Stimulated activated CD8-positive, alpha-beta memory T cell treated with anti-CD3 and anti-CD28 coated beads, Interleukin-7, amount 100 ng/mL, for 4 hours (primary cell): Measurements from ENCODE around the gene UTP18.
"Not testable (repeated sequence)": the region's sequence is repeated elsewhere in the genome, so short reads cannot be mapped to it uniquely, and the experiment has no call there.

Experiments
- DNase-seq, 2 donors: peaks; one replicate each; pipeline ENCODE4 v3.0.0-alpha.2; 2020; ENCODE audit warnings: low read depth in 2 of 2

UTP18 gene

GRCh38 chr17:51258756-51259563, 1.4 kb upstream of the UTP18 start:
- DNase-seq, result peak in 1 of 2 donors; percentile 10

DNA sequence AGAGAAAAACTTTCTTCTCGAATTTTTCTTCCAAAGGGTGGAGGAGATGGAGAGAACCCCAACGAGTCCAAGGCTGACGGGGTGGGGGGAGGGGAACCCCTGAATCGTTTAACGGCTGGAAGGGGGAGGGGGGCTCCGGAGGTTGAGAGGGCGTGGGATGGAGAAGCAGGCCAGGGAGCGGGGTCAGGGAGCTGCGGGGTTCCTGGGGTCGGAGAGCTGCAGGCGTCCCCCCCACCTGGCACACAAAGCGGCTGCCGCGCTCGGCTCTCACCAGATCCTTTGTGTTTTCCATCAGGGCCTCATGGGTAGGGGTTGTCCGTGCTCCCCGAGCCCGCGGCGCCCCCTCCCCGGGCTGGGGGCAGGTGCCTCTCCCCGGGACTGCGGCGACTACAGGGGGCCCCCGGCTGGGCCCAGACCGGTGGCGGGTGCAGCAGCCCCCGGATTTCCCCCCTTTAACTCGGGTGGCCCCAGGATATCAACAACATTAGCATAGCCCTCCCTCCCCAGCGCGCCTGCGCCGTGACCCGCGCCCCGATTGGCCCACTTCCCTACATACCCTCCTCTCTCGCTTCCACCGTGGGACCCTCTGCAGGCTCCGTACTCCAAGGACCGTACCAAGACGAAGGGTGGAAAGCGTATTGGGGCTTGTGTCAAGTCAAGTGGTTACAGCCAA, 646 bp upstream of the UTP18 start, which contains the start of gene MBTD1:
Gene MBTD1 (minus strand): TSS at position 486 of the 673 bp plus-strand sequence. CDS start 34,888 bp downstream, outside the sequence.
- peak; percentile 90 to 91 for DNase-seq

DNA sequence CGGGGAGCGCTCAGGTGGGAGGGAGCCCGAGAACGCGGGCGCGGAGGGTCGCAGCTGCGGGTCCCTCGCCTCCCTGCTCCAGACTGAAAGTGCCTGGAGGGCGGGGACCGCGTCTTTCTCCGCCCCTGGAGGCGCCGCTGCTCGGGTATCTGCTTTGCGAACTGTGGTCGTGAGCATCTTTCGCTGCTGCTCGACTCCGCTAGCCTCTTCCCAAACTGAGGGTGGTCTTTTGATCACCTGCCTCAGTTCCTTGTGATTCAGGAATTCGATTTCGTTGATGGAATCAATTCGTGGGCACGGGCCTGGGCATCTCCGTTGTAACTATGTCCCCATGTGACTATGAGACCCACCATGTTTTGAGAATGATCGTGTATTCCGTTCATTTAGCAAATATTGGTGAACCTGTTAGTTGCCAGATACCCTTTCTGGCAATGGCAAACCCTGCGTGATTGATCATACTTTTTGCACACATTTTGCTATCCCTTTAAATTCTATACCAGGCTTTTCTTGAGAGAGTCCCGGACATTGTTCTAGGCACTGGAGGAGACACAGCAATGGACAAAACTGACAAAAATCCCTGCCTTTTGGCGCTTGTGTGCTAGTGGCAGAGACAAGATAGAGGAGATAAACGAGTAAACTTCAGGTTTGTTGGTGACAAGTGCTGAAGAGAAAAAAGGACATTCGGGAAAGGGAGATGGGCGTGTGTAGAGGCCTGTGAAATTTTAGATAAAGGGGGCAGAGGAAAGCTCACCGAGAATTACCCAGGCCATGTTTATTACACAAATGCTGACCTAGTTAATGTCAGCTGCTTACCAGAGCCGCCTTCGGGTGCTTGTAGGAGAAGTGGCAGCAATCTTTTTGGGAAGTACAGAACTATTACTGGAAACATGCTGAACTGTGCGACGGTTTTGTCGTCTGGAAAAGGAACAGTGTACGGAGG, 948 bp downstream of the UTP18 start:
- DNase-seq, result no peak

GRCh38 chr17:51263006-51263405, 2.7 kb downstream of the UTP18 start:
- DNase-seq, result no peak

GRCh38 chr17:51264466-51264865, 4.1 kb downstream of the UTP18 start:
- not testable (repeated sequence) for DNase-seq

DNA sequence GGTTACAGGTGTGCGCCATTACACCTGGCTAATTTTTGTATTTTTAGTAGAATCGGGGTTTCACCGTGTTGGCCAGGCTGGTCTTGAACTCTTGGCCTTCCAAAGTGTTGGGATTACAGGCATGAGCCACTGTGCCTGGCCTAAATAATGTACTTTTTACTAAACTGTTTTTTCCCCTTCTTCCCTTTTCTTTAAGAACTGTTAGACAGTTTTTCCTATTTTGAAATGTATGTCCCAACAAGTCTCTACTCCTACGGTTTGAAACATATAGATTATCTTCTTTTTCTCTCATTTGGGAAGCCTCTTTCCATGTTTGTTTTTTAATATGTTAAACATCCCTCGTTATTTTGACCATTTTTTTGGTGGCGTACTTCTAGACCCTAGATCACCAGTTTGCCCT, 9.6 kb downstream of the UTP18 start:
- DNase-seq, result no peak

- DNase-seq, result no peak
Measured at GRCh38 chr17:51270636-51271035, 10.3 kb downstream of the UTP18 start.

GRCh38 chr17:51272812-51273211, 12.5 kb downstream of the UTP18 start:
- DNase-seq, result no peak

DNA sequence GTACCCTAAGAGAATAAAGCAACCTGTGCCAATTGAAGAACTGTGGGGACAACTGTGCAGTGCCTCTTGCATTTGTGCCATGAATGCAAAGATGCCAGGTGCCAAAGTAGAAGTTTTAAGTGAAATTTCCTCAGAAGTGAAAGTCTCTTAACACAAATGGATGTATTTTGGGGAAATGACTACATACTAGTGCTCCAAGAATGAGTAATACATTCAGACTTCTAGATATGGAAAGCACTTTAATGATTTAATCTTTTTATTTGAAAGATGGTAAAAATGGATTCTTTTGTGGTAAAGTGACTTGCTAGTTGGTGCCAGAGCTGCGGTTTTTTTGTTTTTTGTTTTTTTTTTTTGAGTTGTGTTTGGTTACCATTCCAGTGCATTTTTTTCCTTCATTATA, 15.0 kb downstream of the UTP18 start:
- DNase-seq, result no peak

DNA sequence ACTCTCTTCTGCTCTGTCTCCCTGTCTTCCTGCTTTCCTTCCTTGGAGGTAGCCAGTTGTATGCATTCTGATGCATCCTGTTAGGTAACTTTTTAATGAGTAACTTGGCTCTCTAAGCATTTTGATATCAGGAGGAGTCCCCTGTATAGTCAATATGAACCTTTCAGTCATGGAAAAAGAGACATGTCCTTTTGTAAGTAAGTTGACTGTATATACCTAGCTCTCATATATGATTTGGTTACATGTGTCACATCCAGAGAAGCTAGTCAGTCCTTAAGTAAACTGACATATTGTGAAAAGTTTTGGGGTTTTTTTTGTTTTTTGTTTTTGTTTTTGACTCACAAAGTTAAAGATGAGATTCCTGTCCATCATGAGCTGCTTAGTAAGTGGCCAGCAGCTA, 18.8 kb downstream of the UTP18 start:
- DNase-seq, result no peak

DNA sequence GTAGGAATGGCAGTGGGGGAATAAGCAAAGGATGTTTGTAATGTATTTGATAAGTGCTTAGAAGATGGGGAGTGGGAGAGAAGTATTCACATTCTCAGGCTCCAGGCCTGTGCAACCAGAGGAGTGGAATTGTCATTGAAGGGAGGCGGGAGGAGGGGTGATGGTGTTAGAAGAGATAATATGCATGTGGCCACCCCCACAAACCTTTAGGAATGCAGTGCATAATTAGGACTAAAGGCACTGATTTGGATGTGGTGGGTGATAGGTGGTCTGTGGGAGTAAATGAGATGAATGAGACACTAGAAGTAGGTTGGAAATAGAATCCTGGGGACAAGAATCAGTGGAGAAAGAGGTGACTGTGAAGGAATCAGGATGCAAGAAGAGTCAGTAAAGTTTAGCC, 27.1 kb downstream of the UTP18 start:
- DNase-seq, result no peak

GRCh38 chr17:51289696-51290111, 29.4 kb downstream of the UTP18 start:
- DNase-seq, result no peak

DNA sequence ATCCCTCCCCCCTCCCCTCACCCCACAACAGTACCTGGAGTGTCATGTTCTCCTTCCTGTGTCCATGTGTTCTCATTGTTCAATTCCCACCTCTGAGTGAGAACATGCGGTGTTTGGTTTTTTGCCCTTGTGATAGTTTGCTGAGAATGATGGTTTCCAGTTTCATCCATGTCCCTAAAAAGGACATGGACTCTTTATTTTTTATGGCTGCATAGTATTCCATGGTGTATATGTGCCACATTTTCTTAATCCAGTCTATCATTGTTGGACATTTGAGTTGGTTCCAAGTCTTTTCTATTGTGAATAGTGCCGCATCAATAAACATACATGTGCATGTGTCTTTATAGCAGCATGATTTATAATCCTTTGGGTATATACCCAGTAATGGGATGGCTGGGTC, 34.0 kb downstream of the UTP18 start:
- DNase-seq, result not testable (repeated sequence)

GRCh38 chr17:51298508-51299371, 38.4 kb downstream of the UTP18 start:
- no peak for DNase-seq

- DNase-seq, result no peak
Measured at GRCh38 chr17:51299859-51300258, 39.5 kb downstream of the UTP18 start.

DNA sequence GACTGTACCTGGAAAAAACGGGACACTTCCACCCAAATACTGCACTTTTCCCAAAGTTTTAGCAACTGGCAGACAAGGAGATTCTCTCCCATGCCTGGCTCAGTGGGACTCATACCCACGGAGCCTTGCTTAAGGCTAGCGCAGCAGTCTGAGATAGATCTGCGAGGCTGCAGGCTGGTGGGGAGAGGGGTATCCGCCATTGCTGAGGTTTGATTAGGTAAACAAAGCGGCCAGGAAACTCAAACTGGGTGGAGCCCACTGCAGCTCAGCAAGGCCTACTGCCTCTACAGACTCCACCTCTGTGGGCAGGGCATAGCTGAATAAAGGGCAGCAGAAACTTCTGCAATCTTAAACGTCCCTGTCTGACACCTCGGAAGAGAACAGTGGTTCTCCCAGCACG, 44.8 kb downstream of the UTP18 start:
- no peak for DNase-seq

GRCh38 chr17:51312003-51312402, 51.7 kb downstream of the UTP18 start:
- not testable (repeated sequence) for DNase-seq

DNA sequence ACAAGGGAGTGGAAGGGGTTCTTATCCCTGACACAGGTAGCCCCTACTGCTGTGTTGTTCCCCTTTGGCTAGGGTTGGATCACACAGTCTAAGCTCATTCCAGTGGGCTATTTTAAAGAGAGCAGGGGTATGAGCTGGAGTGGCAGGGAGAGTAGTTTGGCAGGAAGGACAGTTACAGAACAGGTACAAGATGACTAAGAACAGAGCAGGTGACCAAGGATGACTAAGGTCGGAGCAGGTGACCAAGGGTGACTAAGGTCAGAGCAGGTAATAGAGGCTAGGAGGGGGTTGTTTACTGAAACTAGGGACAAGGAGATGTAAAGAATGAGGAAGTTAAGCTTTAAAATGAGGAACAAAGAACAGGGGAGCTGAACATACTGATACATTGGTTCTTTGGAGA, 58.8 kb downstream of the UTP18 start:
- no peak for DNase-seq

- DNase-seq, result no peak
Measured at GRCh38 chr17:51322390-51323029, 62.2 kb downstream of the UTP18 start.

DNA sequence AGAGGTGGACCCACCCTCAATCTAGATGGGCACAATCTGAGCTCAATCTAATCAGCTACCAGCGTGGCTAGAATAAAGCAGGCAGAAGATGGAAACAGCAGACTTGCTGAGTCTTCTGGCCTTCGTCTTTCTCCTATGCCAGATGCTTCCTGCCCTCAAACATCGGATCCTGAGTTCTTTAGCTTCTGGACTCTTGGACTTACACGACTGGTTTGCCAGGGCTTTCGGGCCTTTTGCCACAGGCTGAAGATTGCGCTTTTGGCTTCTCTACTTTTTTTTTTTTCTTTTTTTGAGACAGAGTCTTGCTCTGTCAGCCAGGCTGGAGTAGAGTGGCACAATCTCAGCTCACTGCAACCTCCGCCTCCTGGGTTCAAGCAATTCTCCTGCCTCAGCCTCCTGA, 65.1 kb downstream of the UTP18 start:
- DNase-seq, result no peak
